Measurements from ENCODE around the gene CATSPERZ.

GRCh38 chr11:64261556-64262080, 38.5 kb upstream of the CATSPERZ start:
- TF ChIP-seq POLR2A (IDR thresholded peaks at IDR 0.05; ENCODE audit: low read depth), result no peak
- no peak for TF ChIP-seq POLR2AphosphoS5 (IDR thresholded peaks at IDR 0.05)
- no peak for TF ChIP-seq CTCF (IDR thresholded peaks at IDR 0.05)
- no peak for TF ChIP-seq EP300 (IDR thresholded peaks at IDR 0.05)

Measured in esophagus muscularis mucosa (tissue), 4 donors.